PC-9 (cell line): ENCODE measurements around the gene TRAPPC10.

Source experiments
- EZH2 ChIP-seq: fragments of 200-600 bp; sonication (generic); IDR thresholded peaks from 2 replicates; pipeline ENCODE4 v1.8.0; 2017; ENCODE audit warnings: antibody characterized with exemption, low read depth
- TF ChIP-seq, protein P1 (sequence below): fragments of 200-600 bp; sonication (generic); conservative IDR thresholded peaks from 2 replicates; pipeline ENCODE4 v1.6.1; 2017; ENCODE audit warnings: mixed run types, antibody characterized with exemption, mild to moderate bottlenecking, moderate library complexity

DNA sequence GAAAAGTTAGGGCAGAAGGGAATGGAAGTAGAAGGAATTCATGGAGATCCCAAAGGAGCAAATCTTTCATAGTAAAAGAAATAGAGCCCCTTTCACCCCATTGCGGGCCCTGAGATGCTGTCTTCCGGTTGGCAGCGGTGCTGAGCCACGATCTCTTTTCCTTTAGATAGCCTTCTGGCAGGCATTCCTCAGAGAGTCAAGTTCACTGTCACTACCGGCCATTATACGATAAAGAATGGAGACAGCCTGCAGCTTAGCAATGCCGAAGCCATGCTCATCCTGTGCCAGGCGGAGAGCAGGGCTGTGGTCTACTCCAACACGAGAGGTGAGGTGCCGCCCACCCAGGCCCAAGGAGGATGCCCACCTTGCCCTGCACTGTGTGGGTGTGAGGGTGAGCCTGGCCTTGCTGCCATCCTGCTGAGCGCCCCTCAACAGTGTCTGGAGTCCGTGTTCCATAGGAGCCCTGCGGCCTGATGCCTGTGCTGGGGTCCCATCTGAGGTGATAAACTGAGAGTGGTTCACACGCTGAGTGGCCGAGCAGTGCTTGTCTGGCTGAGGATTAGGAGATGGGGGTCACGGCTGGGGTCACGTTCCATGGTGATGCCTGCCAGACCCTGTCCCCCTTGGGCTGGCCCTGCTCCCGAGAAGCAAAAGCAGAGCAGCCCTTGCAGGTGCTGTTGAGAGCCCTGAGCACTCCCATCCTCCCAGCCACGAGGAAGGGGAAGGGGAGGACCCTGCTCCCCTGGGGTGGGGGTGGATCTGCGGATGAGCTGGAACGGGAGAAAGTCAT is 74.7 kb downstream of the TRAPPC10 start:
- TF ChIP-seq, protein P1, sequence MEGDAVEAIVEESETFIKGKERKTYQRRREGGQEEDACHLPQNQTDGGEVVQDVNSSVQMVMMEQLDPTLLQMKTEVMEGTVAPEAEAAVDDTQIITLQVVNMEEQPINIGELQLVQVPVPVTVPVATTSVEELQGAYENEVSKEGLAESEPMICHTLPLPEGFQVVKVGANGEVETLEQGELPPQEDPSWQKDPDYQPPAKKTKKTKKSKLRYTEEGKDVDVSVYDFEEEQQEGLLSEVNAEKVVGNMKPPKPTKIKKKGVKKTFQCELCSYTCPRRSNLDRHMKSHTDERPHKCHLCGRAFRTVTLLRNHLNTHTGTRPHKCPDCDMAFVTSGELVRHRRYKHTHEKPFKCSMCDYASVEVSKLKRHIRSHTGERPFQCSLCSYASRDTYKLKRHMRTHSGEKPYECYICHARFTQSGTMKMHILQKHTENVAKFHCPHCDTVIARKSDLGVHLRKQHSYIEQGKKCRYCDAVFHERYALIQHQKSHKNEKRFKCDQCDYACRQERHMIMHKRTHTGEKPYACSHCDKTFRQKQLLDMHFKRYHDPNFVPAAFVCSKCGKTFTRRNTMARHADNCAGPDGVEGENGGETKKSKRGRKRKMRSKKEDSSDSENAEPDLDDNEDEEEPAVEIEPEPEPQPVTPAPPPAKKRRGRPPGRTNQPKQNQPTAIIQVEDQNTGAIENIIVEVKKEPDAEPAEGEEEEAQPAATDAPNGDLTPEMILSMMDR, result no peak
- no peak for TF ChIP-seq EZH2
